ENCODE data around the gene GYS2.

DNA sequence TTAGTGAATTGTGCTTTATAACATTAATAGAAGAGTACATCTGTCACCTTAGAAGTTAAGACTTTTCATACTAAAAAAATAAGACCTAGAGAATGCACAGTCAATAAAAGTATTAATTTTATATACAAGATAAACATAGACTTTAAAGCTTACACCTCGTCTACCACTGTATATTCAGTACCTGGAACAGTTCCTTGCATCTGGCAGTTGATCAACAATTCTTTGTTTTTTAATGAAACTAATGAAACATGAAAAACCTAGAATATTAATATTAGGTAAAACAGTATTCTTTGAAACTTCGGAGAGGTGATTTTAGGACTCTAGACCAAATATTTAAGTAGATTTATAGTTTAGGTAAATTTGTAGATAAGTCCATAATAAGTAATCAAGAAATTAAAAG lies 98.8 kb downstream of the GYS2 start:
- no peak for TF ChIP-seq POLR2AphosphoS5 (IDR thresholded peaks at IDR 0.05; ENCODE audit: low read depth, low read length)
- TF ChIP-seq, protein P1, sequence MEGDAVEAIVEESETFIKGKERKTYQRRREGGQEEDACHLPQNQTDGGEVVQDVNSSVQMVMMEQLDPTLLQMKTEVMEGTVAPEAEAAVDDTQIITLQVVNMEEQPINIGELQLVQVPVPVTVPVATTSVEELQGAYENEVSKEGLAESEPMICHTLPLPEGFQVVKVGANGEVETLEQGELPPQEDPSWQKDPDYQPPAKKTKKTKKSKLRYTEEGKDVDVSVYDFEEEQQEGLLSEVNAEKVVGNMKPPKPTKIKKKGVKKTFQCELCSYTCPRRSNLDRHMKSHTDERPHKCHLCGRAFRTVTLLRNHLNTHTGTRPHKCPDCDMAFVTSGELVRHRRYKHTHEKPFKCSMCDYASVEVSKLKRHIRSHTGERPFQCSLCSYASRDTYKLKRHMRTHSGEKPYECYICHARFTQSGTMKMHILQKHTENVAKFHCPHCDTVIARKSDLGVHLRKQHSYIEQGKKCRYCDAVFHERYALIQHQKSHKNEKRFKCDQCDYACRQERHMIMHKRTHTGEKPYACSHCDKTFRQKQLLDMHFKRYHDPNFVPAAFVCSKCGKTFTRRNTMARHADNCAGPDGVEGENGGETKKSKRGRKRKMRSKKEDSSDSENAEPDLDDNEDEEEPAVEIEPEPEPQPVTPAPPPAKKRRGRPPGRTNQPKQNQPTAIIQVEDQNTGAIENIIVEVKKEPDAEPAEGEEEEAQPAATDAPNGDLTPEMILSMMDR (IDR thresholded peaks at IDR 0.05) = no peak
- TF ChIP-seq, protein P2, sequence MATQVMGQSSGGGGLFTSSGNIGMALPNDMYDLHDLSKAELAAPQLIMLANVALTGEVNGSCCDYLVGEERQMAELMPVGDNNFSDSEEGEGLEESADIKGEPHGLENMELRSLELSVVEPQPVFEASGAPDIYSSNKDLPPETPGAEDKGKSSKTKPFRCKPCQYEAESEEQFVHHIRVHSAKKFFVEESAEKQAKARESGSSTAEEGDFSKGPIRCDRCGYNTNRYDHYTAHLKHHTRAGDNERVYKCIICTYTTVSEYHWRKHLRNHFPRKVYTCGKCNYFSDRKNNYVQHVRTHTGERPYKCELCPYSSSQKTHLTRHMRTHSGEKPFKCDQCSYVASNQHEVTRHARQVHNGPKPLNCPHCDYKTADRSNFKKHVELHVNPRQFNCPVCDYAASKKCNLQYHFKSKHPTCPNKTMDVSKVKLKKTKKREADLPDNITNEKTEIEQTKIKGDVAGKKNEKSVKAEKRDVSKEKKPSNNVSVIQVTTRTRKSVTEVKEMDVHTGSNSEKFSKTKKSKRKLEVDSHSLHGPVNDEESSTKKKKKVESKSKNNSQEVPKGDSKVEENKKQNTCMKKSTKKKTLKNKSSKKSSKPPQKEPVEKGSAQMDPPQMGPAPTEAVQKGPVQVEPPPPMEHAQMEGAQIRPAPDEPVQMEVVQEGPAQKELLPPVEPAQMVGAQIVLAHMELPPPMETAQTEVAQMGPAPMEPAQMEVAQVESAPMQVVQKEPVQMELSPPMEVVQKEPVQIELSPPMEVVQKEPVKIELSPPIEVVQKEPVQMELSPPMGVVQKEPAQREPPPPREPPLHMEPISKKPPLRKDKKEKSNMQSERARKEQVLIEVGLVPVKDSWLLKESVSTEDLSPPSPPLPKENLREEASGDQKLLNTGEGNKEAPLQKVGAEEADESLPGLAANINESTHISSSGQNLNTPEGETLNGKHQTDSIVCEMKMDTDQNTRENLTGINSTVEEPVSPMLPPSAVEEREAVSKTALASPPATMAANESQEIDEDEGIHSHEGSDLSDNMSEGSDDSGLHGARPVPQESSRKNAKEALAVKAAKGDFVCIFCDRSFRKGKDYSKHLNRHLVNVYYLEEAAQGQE (IDR thresholded peaks at IDR 0.05; ENCODE audit: insufficient read depth in 1 of 2, low read depth in 2 of 2, low read length in 1 of 2) = no peak
